HCT116 (cell line): ENCODE data around the gene NLGN3. TPM values are rescaled to one million over a fixed set of nuclear protein-coding genes. Genes with fewer than 3 reads are reported as not detected.

Experiments
- ATAC-seq: fragments of 200-7000 bp; cut with Tn5 transposase; 2 replicates; pipeline ENCODE4 v1.9.1; 2020; ENCODE audit warnings: mild to moderate bottlenecking, moderate library complexity
- BruUV-seq: library from RNA; stranded (reverse); fragments of 400-500 nt; replicated peaks from 2 replicates; lab custom pipeline; 2021; lab: Mats Ljungman, UMichigan
- CTCF ChIA-PET: fragments of 300-600 bp; sonication (Branson Sonifier 250); formaldehyde crosslinking; loops from one replicate; lab custom pipeline; 2021; ENCODE audit warnings: antibody characterized with exemption; lab: Charles Lee
- POLR2A ChIA-PET: fragments of 300-600, 350-600 bp; sonication (Branson Sonifier 250); formaldehyde crosslinking; loops from one replicate; lab custom pipeline; 2021; ENCODE audit warnings: antibody characterized with exemption; lab: Charles Lee
- RAD21 ChIA-PET, 2 experiments: fragments of 300-600 bp; sonication (Branson Sonifier 250); formaldehyde crosslinking; loops; one replicate each; lab custom pipeline; 2023; ENCODE audit warnings: low total read pairs in 2 of 2; ENCODE audit not compliant: uncharacterized antibody in 2 of 2, unreplicated experiment in 2 of 2, low non-redundant PET in 1 of 2; lab: Charles Lee
- DNase-seq: peaks from one replicate; pipeline ENCODE4 v3.0.0-alpha.2; 2010; ENCODE audit warnings: low read depth, low spot score
- H2AFZ ChIP-seq: fragments of 200-600 bp; shearing (Covaris generic), sonication (generic); 2 replicates; pipeline ENCODE4 v1.6.1; 2017; ENCODE audit warnings: low read depth, mixed run types, mixed read lengths, antibody characterized with exemption, low read length; ENCODE audit not compliant: poor library complexity, severe bottlenecking
- H3K27ac ChIP-seq: 2 replicates; pipeline ENCODE4 v1.5.1; 2012; ENCODE audit warnings: low read depth, low read length
- H3K27me3 ChIP-seq: fragments of 200-600 bp; sonication (generic); 2 replicates; pipeline ENCODE4 v1.6.1; 2016; ENCODE audit warnings: mixed run types, low read length, mixed read lengths; ENCODE audit not compliant: insufficient read depth
- H3K36me3 ChIP-seq, 2 experiments: fragments of 200-500 bp in 1 of 2; fragments of 200-600 bp in 1 of 2; sonication (Bioruptor generic) in 1 of 2; sonication (generic) in 1 of 2; 2 replicates each; pipeline versions ENCODE4 v1.5.1 to v1.6.1; 2014 to 2016; ENCODE audit warnings: low read length in 2 of 2, inconsistent platforms in 1 of 2, mixed read lengths in 1 of 2, mixed run types in 1 of 2; ENCODE audit not compliant: insufficient read depth in 2 of 2, control insufficient read depth in 1 of 2
- H3K4me1 ChIP-seq, 2 experiments: fragments of 200-600 bp in 1 of 2; sonication (generic) in 1 of 2; 2 replicates each; pipeline versions ENCODE4 v1.5.1 to v1.6.1; 2012 to 2017; ENCODE audit warnings: low read length in 2 of 2, inconsistent platforms in 1 of 2, mild to moderate bottlenecking in 1 of 2, mixed read lengths in 1 of 2, mixed run types in 1 of 2, moderate library complexity in 1 of 2; ENCODE audit not compliant: insufficient read depth in 2 of 2, control insufficient read depth in 1 of 2
- H3K4me2 ChIP-seq: fragments of 200-600 bp; sonication (generic); 2 replicates; pipeline ENCODE4 v1.6.1; 2017; ENCODE audit warnings: mixed run types, low read length, mixed read lengths
- H3K4me3 ChIP-seq, 2 experiments: fragments of 200-600 bp in 1 of 2; sonication (generic) in 1 of 2; replicated peaks in 1 of 2; 2 replicates each; pipeline ENCODE4 v1.5.1; 2011 to 2016; ENCODE audit warnings: low read length in 2 of 2, control low read depth in 1 of 2, low read depth in 1 of 2, mild to moderate bottlenecking in 1 of 2, mixed read lengths in 1 of 2, mixed run types in 1 of 2
- H3K79me2 ChIP-seq: fragments of 200-600 bp; sonication (generic); 2 replicates; pipeline ENCODE4 v1.6.1; 2017; ENCODE audit warnings: mild to moderate bottlenecking, mixed run types, low read length, moderate library complexity, mixed read lengths; ENCODE audit not compliant: insufficient read depth
- H3K9ac ChIP-seq: fragments of 200-600 bp; sonication (generic); 2 replicates; pipeline ENCODE4 v1.6.1; 2016; ENCODE audit warnings: low read length, mixed read lengths
- H3K9me2 ChIP-seq: fragments of 200-600 bp; sonication (generic), shearing (Covaris generic); 2 replicates; pipeline ENCODE4 v1.6.1; 2017; ENCODE audit warnings: mixed run types, mild to moderate bottlenecking, moderate library complexity; ENCODE audit not compliant: insufficient read depth
- H3K9me3 ChIP-seq, 2 experiments: fragments of 200-500 bp in 1 of 2; fragments of 200-600 bp in 1 of 2; sonication (Bioruptor generic) in 1 of 2; sonication (generic) in 1 of 2; 2 replicates each; pipeline ENCODE4 v1.6.1; 2014 to 2017; ENCODE audit warnings: low read length in 2 of 2, mixed read lengths in 2 of 2, inconsistent platforms in 1 of 2, low read depth in 1 of 2, mild to moderate bottlenecking in 1 of 2, mixed run types in 1 of 2, moderate library complexity in 1 of 2; ENCODE audit not compliant: control insufficient read depth in 1 of 2, insufficient read depth in 1 of 2
- H4K20me1 ChIP-seq: fragments of 200-600 bp; sonication (generic), shearing (Covaris generic); 2 replicates; pipeline ENCODE4 v1.6.1; 2017; ENCODE audit warnings: mixed run types, mild to moderate bottlenecking, moderate library complexity; ENCODE audit not compliant: insufficient read depth
- ELF1 ChIP-seq: IDR thresholded peaks from 2 replicates; pipeline ENCODE4 v1.6.1; 2012; ENCODE audit warnings: low read depth, borderline replicate concordance
- EZH2 ChIP-seq: fragments of 200-600 bp; sonication (generic); IDR thresholded peaks from 2 replicates; pipeline ENCODE4 v1.6.1; 2017; ENCODE audit warnings: antibody characterized with exemption, mixed run types
- EZH2phosphoT487 ChIP-seq: fragments of 200-600 bp; IDR thresholded peaks from 2 replicates; pipeline ENCODE4 v1.6.1; 2018; ENCODE audit warnings: antibody characterized with exemption, borderline replicate concordance
- FOSL1 ChIP-seq: IDR thresholded peaks from 2 replicates; pipeline ENCODE4 v1.6.1; 2012; ENCODE audit warnings: low read depth
- POLR2AphosphoS5 ChIP-seq: IDR thresholded peaks from 2 replicates; pipeline ENCODE4 v1.6.1; 2011; ENCODE audit warnings: mild to moderate bottlenecking, low read depth, low read length, moderate library complexity
- SRF ChIP-seq: IDR thresholded peaks from 2 replicates; pipeline ENCODE4 v1.6.1; 2012; ENCODE audit warnings: low read depth
- YY1 ChIP-seq: IDR thresholded peaks from 2 replicates; pipeline ENCODE4 v1.6.1; 2011; ENCODE audit warnings: low read length, low read depth, moderate library complexity, mild to moderate bottlenecking; ENCODE audit not compliant: insufficient replicate concordance; ENCODE audit errors: extremely low read depth
- ZFX ChIP-seq: fragments of 450-650 bp; IDR thresholded peaks from 2 replicates; pipeline ENCODE4 v1.6.1; 2017
- ZNF274 ChIP-seq: fragments of 200-500 bp; sonication (Bioruptor generic); IDR thresholded peaks from 2 replicates; pipeline ENCODE4 v1.6.1; 2014; ENCODE audit warnings: mild to moderate bottlenecking, low read depth, low read length, inconsistent platforms
- intact Hi-C: fragments of 100-400 bp; cut with micrococcal nuclease; formaldehyde crosslinking; loops from 2 replicates; pipeline ENCODE4 v1.10.0; 2022
- total RNA-seq: library from RNA; stranded (reverse); gene quantifications from one replicate; pipeline ENCODE4 v1.2.1, GENCODE V29; 2021; ENCODE audit not compliant: unreplicated experiment
- TF ChIP-seq, protein P1 (sequence below): IDR thresholded peaks from 2 replicates; pipeline ENCODE4 v1.6.1; 2012; ENCODE audit warnings: low read depth
- TF ChIP-seq, protein P2 (sequence below): IDR thresholded peaks from 2 replicates; pipeline ENCODE4 v1.6.1; 2012
- TF ChIP-seq, protein P3 (sequence below): IDR thresholded peaks from 2 replicates; pipeline ENCODE4 v1.6.1; 2012
- TF ChIP-seq, protein P4 (sequence below), 3 experiments: fragments of 200-600 bp in 1 of 3; sonication (generic) in 1 of 3; IDR thresholded peaks in 2 of 3; conservative IDR thresholded peaks in 1 of 3; 2 replicates each; pipeline ENCODE4 v1.5.1; 2012 to 2017; ENCODE audit warnings: low read depth in 2 of 3, low read length in 2 of 3, antibody characterized with exemption in 1 of 3, borderline replicate concordance in 1 of 3, control low read depth in 1 of 3, mild to moderate bottlenecking in 1 of 3, mixed read lengths in 1 of 3, mixed run types in 1 of 3, moderate library complexity in 1 of 3; ENCODE audit not compliant: insufficient read depth in 1 of 3
- TF ChIP-seq, protein P5 (sequence below): IDR thresholded peaks from 2 replicates; pipeline ENCODE4 v1.6.1; 2011; ENCODE audit warnings: mild to moderate bottlenecking, low read length, moderate library complexity; ENCODE audit not compliant: insufficient replicate concordance; ENCODE audit errors: extremely low read depth

NLGN3 gene
- total RNA-seq, 1 experiment from 2014 or later = 1.4 TPM

DNA sequence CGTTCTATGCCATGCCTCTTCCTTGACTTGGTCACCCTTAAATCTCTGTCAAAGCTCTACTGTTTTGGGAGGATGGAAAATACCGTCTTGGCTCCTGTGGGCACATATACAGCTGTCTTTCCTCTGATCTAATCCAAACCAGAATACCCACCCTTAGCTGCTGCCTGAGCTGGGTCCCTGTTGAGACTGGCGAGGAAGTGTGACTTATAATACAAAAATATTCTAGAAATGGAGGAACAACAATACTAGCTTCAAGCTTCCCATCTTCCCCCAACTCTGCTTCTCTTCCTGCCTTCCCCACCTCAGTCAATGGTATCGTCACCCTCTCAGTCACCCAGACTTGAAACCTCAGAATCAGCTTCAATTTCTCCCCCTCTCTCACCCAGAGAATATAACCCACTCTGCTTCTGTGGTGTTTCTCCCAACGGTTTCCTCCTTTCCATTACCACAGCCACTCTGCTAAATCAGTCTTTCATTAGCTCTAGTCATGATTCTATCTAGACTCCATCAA, 32.7 kb upstream of the NLGN3 start:
- intact Hi-C loops = no loop called here

More for the DNA sequence above, 32.7 kb upstream of the NLGN3 start:
- Histone ChIP-seq H2AFZ (no peak overlapping the region), H3K9me2 (no peaks in the 10 kb centered on the region), H4K20me1 (no peaks in the 10 kb centered on the region), H3K4me1 (no peaks in the 10 kb centered on the region), H3K9ac (no peak overlapping the region), H3K27me3 (no peaks in the 10 kb centered on the region), H3K9me3 (no peaks in the 10 kb centered on the region), H3K36me3 (no peaks in the 10 kb centered on the region), H3K4me3 (no peak overlapping the region), H3K79me2 (no peaks in the 10 kb centered on the region), H3K27ac (no peak overlapping the region), H3K4me2 (no peak overlapping the region)
- ATAC-seq (no peak), DNase-seq (no peak)
- POLR2A ChIA-PET = no interaction called here
- TF ChIP-seq SRF = no peak
- TF ChIP-seq FOSL1 = no peak
- TF ChIP-seq, protein P1, sequence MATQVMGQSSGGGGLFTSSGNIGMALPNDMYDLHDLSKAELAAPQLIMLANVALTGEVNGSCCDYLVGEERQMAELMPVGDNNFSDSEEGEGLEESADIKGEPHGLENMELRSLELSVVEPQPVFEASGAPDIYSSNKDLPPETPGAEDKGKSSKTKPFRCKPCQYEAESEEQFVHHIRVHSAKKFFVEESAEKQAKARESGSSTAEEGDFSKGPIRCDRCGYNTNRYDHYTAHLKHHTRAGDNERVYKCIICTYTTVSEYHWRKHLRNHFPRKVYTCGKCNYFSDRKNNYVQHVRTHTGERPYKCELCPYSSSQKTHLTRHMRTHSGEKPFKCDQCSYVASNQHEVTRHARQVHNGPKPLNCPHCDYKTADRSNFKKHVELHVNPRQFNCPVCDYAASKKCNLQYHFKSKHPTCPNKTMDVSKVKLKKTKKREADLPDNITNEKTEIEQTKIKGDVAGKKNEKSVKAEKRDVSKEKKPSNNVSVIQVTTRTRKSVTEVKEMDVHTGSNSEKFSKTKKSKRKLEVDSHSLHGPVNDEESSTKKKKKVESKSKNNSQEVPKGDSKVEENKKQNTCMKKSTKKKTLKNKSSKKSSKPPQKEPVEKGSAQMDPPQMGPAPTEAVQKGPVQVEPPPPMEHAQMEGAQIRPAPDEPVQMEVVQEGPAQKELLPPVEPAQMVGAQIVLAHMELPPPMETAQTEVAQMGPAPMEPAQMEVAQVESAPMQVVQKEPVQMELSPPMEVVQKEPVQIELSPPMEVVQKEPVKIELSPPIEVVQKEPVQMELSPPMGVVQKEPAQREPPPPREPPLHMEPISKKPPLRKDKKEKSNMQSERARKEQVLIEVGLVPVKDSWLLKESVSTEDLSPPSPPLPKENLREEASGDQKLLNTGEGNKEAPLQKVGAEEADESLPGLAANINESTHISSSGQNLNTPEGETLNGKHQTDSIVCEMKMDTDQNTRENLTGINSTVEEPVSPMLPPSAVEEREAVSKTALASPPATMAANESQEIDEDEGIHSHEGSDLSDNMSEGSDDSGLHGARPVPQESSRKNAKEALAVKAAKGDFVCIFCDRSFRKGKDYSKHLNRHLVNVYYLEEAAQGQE = no peak
- no peak for TF ChIP-seq POLR2AphosphoS5
- TF ChIP-seq, protein P2, sequence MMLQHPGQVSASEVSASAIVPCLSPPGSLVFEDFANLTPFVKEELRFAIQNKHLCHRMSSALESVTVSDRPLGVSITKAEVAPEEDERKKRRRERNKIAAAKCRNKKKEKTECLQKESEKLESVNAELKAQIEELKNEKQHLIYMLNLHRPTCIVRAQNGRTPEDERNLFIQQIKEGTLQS = no peak
- TF ChIP-seq, protein P3, sequence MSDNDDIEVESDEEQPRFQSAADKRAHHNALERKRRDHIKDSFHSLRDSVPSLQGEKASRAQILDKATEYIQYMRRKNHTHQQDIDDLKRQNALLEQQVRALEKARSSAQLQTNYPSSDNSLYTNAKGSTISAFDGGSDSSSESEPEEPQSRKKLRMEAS = no peak
- TF ChIP-seq ELF1 = no peak
- TF ChIP-seq EZH2 = no peak
- no peak for TF ChIP-seq EZH2phosphoT487
- TF ChIP-seq ZFX = no peak
- no peak for TF ChIP-seq YY1
- TF ChIP-seq, protein P4, sequence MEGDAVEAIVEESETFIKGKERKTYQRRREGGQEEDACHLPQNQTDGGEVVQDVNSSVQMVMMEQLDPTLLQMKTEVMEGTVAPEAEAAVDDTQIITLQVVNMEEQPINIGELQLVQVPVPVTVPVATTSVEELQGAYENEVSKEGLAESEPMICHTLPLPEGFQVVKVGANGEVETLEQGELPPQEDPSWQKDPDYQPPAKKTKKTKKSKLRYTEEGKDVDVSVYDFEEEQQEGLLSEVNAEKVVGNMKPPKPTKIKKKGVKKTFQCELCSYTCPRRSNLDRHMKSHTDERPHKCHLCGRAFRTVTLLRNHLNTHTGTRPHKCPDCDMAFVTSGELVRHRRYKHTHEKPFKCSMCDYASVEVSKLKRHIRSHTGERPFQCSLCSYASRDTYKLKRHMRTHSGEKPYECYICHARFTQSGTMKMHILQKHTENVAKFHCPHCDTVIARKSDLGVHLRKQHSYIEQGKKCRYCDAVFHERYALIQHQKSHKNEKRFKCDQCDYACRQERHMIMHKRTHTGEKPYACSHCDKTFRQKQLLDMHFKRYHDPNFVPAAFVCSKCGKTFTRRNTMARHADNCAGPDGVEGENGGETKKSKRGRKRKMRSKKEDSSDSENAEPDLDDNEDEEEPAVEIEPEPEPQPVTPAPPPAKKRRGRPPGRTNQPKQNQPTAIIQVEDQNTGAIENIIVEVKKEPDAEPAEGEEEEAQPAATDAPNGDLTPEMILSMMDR (IDR thresholded peaks at IDR 0.05 in 2 of 3, conservative IDR thresholded peaks at IDR 0.05 in 1 of 3; ENCODE audit: borderline replicate concordance in 1 of 3, insufficient read depth in 1 of 3, low read depth in 2 of 3, low read length in 2 of 3) = no peak
- TF ChIP-seq, protein P5, sequence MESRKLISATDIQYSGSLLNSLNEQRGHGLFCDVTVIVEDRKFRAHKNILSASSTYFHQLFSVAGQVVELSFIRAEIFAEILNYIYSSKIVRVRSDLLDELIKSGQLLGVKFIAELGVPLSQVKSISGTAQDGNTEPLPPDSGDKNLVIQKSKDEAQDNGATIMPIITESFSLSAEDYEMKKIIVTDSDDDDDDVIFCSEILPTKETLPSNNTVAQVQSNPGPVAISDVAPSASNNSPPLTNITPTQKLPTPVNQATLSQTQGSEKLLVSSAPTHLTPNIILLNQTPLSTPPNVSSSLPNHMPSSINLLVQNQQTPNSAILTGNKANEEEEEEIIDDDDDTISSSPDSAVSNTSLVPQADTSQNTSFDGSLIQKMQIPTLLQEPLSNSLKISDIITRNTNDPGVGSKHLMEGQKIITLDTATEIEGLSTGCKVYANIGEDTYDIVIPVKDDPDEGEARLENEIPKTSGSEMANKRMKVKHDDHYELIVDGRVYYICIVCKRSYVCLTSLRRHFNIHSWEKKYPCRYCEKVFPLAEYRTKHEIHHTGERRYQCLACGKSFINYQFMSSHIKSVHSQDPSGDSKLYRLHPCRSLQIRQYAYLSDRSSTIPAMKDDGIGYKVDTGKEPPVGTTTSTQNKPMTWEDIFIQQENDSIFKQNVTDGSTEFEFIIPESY = no peak
- no peak for TF ChIP-seq ZNF274
- RAD21 ChIA-PET = no interaction called here
- CTCF ChIA-PET = no interaction called here
- no TSS peak for BruUV-seq
